ENCODE measurements around the gene STUB1. TPM values are rescaled to one million over a fixed set of nuclear protein-coding genes. Genes with fewer than 3 reads are reported as not detected.

Gene STUB1
- total RNA-seq, 1 donor from 2014 or later = 87.1 TPM

DNA sequence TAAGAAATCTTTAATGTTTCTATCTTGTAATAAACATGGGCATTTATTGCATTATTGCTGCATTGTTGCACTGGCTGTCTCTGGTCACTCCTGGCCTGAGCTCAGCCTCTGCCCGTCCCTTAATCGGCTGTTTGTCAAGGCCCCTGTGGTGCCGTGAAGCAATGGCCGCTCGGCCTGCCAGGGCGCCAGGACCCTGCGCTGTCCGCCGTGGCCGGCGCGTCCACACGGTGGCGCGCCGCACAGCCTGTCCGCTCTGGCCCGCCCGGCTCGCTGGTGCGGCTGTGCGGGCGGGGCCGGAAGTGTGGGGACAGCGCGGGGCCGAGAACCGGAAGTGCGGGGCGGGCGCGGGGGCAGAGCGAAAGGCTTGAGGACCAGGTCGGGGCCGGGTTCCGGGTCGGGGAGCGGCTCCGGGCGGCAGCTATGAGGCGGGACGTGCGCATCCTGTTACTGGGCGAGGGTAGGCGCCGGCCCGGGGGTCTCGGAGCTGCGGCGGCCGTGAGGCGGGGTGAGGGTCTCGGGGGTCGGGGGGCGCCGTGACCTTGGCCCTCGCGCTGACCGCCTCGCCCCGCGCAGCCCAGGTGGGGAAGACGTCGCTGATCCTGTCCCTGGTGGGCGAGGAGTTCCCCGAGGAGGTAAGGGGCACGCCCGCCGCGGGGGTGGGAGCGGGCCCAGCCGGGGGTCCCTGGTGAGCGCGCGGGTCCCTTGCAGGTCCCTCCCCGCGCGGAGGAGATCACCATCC is 12.3 kb upstream of the STUB1 start, which contains the start of gene RHOT2:
RHOT2 (plus strand) TSS at position 353 of the 739 bp plus-strand sequence; CDS start at position 421, 68 bp downstream.
- TF ChIP-seq, protein P1, sequence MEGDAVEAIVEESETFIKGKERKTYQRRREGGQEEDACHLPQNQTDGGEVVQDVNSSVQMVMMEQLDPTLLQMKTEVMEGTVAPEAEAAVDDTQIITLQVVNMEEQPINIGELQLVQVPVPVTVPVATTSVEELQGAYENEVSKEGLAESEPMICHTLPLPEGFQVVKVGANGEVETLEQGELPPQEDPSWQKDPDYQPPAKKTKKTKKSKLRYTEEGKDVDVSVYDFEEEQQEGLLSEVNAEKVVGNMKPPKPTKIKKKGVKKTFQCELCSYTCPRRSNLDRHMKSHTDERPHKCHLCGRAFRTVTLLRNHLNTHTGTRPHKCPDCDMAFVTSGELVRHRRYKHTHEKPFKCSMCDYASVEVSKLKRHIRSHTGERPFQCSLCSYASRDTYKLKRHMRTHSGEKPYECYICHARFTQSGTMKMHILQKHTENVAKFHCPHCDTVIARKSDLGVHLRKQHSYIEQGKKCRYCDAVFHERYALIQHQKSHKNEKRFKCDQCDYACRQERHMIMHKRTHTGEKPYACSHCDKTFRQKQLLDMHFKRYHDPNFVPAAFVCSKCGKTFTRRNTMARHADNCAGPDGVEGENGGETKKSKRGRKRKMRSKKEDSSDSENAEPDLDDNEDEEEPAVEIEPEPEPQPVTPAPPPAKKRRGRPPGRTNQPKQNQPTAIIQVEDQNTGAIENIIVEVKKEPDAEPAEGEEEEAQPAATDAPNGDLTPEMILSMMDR (IDR thresholded peaks at IDR 0.05; ENCODE audit: unreplicated experiment) = peak; percentile 94
- Mint-ChIP-seq H3K36me3 (ENCODE audit: insufficient read depth) (no peaks in the 10 kb centered on the region), H3K4me3 (ENCODE audit: low read depth) (peak within 1 kb of the TSS; percentile 76), H3K9me3 (ENCODE audit: low read depth) (no peaks in the 10 kb centered on the region), H3K27ac (peak within 1 kb of the TSS; percentile 89), H3K27me3 (no peaks in the 10 kb centered on the region), H3K4me1 (ENCODE audit: low read depth) (peaks cover 2% of the 10 kb centered on the region)
- DNase-seq (ENCODE audit: low spot score, unreplicated experiment) = peak; percentile 89

DNA sequence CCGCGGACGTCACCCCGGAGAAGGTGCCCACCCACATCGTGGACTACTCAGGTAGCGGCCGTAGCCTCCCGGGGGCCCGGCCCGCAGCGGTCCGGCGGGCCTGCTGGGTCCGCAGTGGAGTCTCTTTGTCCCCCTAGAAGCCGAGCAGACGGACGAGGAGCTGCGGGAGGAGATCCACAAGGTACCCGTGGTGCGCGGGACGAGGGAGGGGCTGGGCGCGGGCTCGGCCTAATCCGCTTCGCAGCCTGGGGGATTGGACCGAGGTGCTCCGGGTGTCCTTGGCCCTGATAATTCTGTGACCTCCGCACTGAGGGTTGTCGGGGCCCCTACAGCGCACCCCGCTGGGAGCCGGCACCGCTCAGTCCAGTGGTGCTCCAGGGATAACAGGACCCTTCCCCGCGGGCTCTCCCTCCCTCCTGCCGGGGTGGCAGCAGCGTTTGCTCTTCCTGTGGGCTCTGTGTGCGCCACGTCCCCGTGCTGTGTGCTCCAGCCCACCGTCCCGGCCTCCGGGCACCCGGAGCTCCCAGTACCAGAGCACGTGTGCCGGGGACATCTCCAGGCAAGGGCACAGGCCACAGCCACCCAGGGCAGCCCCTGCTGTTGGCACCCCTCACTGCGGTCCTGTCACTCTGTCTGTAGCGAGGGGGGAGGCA is 11.6 kb upstream of the STUB1 start:
- peaks cover 2% of the 10 kb centered on the region for H3K4me1 Mint-ChIP-seq (ENCODE audit: low read depth)
- TF ChIP-seq, protein P1 (IDR thresholded peaks at IDR 0.05; ENCODE audit: unreplicated experiment) = no peak
- H3K27me3 Mint-ChIP-seq = no peaks in the 10 kb centered on the region
- no peak overlapping the region for H3K27ac Mint-ChIP-seq
- no peaks in the 10 kb centered on the region for H3K9me3 Mint-ChIP-seq (ENCODE audit: low read depth)
- peak overlapping the region; percentile 76 for H3K4me3 Mint-ChIP-seq (ENCODE audit: low read depth)
- no peak for DNase-seq (ENCODE audit: low spot score, unreplicated experiment)
- H3K36me3 Mint-ChIP-seq (ENCODE audit: insufficient read depth) = no peaks in the 10 kb centered on the region

DNA sequence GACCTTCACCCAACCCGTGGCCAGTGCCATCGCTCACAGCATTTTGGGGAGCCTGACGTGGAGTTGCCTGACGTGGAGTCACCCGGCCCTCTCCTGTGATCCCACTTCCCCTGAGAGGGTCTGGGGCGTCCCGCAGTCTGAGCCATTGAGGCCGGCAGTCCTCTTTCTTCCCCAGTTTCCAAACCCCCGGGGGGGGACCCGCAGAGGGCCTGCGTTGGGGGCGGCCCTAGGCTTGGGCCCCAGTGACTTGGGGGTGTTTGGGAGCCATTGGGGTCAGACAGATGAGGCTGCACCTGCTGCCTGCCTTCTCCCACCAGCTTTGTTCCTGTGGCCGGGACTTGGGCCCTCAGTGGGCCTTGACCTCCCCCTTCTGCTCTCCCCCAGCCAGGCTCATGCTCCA is 10.5 kb upstream of the STUB1 start:
- Mint-ChIP-seq H3K9me3 (ENCODE audit: low read depth) (no peaks in the 10 kb centered on the region), H3K4me1 (ENCODE audit: low read depth) (peaks cover 2% of the 10 kb centered on the region), H3K36me3 (ENCODE audit: insufficient read depth) (no peaks in the 10 kb centered on the region), H3K27ac (no peak overlapping the region), H3K27me3 (no peaks in the 10 kb centered on the region), H3K4me3 (ENCODE audit: low read depth) (peak overlapping the region; percentile 60)
- TF ChIP-seq, protein P1 (IDR thresholded peaks at IDR 0.05; ENCODE audit: unreplicated experiment) = no peak
- no peak for DNase-seq (ENCODE audit: low spot score, unreplicated experiment)

- DNase-seq (ENCODE audit: low spot score, unreplicated experiment) = no peak
- Mint-ChIP-seq H3K27ac (no peak overlapping the region), H3K27me3 (peaks cover 4% of the 10 kb centered on the region), H3K4me3 (ENCODE audit: low read depth) (no peak overlapping the region), H3K36me3 (ENCODE audit: insufficient read depth) (no peaks in the 10 kb centered on the region), H3K4me1 (ENCODE audit: low read depth) (peaks cover 2% of the 10 kb centered on the region), H3K9me3 (ENCODE audit: low read depth) (no peaks in the 10 kb centered on the region)
- TF ChIP-seq, protein P1 (IDR thresholded peaks at IDR 0.05; ENCODE audit: unreplicated experiment) = no peak
Measured at GRCh38 chr16:670485-671352, 9.5 kb upstream of the STUB1 start.
